Measurements from ENCODE around the gene CDCP2.
"Not testable (repeated sequence)": the region's sequence is repeated elsewhere in the genome, so short reads cannot be mapped to it uniquely, and the experiment has no call there.

The CDCP2 gene

DNA sequence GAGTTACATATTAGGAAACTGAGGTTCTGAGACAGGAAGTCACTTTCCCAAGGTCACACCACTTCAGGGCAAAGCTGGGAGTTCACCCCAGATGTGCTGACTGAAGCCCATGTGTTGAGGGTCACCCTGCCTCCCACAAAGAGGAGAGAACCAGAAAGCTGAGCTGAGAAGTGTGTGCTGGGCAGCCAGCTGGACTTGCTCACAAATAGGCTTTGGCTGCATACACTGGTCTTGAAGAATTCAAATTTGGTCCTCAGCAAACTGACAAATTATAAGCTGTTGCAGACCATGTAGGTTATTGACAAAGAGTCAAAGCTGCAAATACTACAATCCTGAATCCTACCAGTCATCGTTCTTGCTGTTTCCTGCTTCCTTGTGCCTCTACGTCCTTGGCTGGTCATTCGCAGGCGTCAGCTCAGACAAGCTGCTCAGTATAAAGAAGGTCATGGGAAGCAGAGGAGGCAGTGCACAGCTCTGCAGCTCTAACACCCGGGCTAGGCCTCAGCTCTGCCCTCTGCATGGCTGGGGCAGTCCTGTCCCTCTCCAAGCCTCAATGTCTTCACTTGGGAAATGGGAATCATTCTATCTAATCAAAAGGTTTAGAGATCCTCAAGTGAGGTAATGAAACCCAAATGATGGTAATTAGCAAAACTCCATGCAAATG is 40.0 kb downstream of the CDCP2 start:
- no peak for DNase-seq

GRCh38 chr1:54112027-54112426 is 40.8 kb downstream of the CDCP2 start:
- no peak for DNase-seq

- no peak for DNase-seq
Observed at GRCh38 chr1:54111624-54112023, 41.2 kb downstream of the CDCP2 start.

DNA sequence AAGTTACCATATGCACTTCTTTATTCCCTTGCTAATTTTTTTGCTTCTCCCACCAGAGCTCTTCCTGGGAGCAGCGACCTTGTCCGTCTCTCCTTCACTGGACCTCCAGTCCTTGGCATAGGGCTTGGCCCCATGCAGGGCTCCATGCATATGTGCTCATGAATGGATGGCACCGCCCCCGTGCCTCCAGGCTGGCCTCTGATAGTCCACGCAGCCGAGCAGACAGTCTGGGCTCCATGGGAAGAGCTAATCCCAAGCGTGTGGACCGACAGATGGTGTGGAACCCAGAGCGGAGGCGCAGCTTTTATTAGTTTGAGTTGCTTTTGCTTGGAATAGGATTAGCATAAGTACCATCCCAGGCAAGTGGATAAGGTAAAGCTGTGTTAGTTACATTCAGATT is 41.8 kb downstream of the CDCP2 start:
- no peak for DNase-seq

DNA sequence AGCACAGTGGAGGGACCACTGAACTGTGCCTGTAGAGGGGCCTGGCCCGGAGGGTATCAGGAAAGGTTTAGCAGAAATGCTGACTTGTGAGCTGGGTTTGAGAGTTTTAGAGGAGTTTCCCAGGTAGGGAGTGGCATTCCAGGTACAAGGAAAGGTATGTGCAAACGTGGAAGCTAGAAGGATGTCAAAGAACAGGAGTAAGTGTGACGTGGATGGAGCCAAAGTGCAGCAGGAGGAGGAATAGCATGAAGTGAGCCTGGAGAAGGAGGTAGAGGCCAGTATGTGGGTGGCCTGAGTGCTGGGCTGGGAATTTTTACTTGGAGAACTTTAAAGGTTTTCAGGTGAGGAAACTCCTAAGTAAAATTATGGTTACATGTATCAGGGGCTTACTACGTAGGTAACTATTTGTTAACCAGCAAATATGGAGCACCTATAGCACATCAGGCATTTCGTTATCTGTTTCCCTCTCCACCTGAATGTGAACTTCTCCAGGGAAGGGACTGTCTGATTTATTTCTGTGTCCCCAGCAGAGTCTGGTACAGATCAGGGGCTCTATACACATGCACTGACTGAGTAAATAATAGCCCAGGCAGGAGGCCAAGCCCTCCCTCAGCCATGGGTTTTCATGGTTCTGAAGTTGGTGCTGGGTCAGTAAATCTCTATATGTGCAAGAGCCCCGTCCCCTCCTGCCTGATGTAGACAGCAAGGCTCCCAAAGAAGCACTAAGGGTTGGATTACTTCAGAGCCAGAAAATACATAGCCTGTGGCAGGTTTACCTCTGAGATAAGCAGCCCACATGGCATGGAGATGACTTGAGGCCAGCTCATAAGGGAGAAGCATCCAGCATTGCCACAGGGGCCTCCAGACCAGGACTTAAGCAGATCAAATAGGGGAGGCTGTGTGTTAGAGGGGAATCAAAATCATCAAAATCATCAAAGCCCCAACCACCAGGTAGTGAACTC is 43.4 kb downstream of the CDCP2 start:
- DNase-seq = no peak

DNA sequence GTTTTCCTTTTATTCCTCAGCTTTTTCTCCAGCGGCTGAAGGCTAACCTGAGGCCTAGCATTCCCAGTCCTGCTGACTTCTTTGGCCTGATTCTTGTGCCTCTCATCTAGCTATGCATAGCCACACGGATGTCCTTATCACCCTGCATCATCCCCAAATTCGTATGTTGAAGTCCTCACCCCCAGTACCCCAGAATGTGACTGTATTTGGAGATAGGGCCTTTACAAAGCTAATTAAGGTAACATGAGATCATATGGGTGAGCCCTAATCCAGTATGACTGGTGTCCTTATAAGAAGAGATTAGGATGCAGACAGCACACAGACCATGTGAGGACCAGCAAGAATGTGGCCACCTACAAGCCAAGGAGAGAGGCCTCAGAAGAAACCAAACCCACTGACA is 44.6 kb downstream of the CDCP2 start:
- no peak for DNase-seq

GRCh38 chr1:54107131-54107530 is 45.7 kb downstream of the CDCP2 start:
- no peak for DNase-seq

GRCh38 chr1:54105736-54106269 is 47.0 kb downstream of the CDCP2 start:
- DNase-seq = no peak

DNA sequence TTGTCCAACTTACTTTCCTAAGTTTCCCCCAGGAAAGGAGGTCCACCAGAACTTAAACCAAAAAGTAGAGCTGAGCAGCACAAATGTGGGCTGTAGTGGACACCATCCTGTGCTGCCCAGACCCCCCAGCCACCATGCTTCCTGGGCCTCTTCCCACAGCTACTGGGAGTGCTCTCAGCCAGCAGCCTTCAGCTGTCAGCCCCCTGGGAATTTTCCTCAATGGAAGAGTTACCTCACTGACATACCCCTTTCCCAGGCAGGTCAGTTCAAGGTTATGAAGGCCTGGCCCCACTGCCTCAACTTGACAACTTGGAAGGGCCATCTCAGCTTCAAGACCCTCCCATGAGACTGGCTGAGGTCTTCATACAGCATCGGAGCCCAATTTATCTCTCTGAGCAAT is 47.7 kb downstream of the CDCP2 start:
- no peak for DNase-seq

DNA sequence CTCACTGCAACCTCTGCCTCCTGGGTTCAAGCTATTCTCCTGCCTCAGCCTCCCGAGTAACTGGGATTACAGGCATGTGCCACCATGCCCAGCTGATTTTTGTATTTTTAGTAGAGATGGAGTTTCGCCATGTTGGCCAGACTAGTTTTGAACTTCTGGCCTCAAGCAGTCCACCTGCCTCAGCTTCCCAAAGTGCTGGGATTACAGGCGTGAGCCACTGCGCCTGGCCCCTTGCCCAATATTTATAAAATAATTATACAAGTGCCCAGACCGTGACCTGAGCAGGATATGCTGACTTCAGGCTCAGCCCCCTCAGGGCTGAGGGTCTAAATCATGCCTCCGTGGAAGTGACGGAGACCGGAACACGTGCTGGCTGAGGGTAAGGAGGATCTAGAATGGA is 48.2 kb downstream of the CDCP2 start:
- DNase-seq = not testable (repeated sequence)

DNA sequence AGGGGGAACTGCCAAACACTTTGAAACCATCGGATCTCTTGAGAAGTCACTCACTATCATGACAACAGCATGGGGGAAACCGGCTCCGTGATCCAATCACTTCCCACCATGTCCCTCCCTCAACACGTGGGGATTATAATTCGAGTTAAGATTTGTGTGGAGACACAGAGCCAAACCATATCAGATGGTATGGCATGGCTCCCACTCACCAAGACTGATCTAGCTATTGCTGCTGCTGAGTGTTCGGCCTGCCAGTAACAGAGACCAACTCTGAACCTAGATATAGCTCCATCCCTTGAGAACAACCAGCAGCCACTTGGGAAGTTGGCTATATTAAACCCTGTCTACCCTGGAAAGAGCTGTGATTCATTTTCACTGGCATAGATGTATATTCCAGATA is 49.4 kb downstream of the CDCP2 start:
- no peak for DNase-seq

DNA sequence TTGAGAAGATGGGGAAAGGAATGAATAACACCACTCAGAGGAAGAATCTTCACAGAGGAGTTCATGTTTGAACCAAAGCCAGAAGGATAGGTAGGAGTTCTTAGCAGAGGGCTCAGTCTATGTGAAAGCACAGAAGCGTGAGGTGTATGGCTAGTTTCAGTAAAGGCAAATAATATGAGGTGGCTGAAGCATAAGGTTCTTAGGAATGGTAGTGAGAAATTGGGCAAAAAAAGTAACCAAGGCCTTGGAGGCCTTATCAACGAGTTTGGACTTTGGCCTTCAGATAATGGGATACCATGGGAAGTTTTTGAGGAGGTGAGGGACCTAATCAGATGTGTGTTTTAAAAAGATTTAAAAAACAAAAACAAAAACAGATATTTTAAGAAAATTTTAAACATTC is 52.3 kb downstream of the CDCP2 start:
- DNase-seq = no peak

- DNase-seq = no peak
Observed at GRCh38 chr1:54099061-54099610, 53.7 kb downstream of the CDCP2 start.

- peak; percentile 57 for DNase-seq
Observed at GRCh38 chr1:54096877-54097240, 55.9 kb downstream of the CDCP2 start.

DNA sequence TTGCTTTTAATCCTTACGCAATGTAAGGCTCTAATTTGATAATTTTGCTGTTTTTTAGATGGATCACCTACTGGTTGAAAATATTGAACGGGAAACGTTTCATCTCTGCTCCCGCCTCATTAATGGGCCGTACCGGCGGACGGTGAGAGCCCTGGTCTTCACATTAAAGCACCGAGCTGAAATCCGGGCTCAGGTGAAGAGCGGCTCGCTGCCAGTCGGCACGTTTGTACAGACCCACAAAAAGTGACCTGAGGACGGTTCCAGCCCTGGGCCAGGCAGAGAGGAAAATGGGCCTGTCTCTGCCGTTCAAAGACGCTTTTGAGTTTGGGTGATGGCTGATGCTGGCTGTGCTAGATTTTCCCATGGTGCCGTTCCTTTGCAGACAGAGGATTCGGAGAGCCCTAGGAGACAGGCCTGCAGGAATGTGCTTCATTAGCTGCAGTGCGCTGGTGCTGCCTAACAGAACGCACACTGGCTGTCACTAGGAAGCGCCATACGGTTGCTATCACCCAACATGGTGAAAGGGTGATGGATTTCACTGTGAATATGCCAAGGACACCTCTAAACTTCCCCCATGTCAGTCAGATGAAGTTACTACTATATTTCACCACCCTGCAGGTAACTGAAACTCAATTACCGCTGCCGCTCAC is 56.4 kb downstream of the CDCP2 start:
- DNase-seq = no peak

DNA sequence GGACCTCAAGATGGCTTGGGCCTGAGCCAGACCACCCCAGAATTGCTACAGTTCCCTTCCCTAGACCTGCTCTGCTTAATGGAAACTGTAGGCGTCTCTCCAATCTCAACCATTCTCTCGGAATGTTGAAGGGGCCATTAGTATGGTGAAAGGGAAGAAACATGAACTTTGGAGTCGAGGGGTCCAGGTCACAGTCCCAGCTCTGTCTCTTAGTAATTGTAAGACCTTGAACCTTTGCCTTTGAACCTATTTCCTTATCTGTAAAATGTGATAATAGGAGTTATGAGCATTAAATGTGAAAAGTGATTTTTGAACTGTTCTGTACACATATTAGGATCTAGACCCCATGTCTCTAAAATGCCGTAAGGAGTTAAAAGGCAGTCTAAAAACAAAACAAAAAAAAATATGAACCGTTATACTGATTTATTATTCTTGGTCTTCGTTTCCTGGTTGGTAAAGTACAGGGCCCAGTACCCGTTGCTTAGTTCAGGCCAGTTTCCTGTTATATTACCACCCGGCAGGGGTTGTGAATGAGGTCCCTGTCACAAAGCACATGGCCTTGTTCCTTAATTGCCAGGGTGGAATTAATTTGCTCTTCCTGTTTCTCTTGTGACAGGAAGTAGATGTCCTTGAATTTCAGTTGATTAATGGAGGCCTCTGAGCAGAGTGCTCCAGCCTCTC is 57.1 kb downstream of the CDCP2 start:
- peak; percentile 87 for DNase-seq

- DNase-seq = not testable (repeated sequence)
Observed at GRCh38 chr1:54094730-54095105, 58.1 kb downstream of the CDCP2 start.

GRCh38 chr1:54094001-54094729 is 58.6 kb downstream of the CDCP2 start:
- no peak for DNase-seq

GRCh38 chr1:54091666-54092065 is 61.1 kb downstream of the CDCP2 start:
- peak; percentile 58 for DNase-seq

DNA sequence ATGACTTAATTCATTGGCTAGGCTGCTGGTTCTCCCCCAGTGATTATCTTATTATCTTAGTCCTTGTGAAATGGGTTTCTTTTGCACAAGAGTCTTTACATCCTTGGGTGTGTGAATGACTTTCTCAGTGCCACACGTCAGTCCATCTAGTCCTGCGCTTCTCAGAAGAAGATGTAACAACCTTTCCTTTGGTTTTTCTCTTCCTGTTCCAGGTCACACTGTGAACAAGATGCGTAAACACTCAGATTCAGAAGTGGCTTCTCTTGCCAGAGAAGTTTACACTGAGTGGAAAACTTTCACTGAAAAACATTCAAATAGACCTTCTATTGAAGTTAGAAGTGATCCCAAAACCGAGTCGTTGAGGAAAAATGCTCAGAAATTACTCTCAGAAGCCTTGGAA is 64.4 kb downstream of the CDCP2 start:
- no peak for DNase-seq

GRCh38 chr1:54086754-54087153 is 66.0 kb downstream of the CDCP2 start:
- DNase-seq = no peak

GRCh38 chr1:54084794-54085193 is 68.0 kb downstream of the CDCP2 start:
- no peak for DNase-seq
